ENCODE measurements around the gene PHF21B.

GRCh38 chr22:44850946-44851345 is 158.9 kb downstream of the PHF21B start:
- no peak for TF ChIP-seq EZH2 (IDR thresholded peaks at IDR 0.05; ENCODE audit: low read length)
- no peak for TF ChIP-seq CTCF (optimal IDR thresholded peaks at IDR 0.05 in 1 of 3, IDR thresholded peaks at IDR 0.05 in 1 of 3, conservative IDR thresholded peaks at IDR 0.05 in 1 of 3; ENCODE audit: extremely low read depth in 1 of 3, insufficient read depth in 2 of 3, low read length in 3 of 3)

Data from keratinocyte (primary cell).